OCI-LY3 (cell line): Measurements from ENCODE around the gene ADCY3.

Source experiments
- EZH2phosphoT487 ChIP-seq: fragments of 200-600 bp; shearing (Covaris generic); IDR thresholded peaks from 2 replicates; pipeline ENCODE4 v1.6.1; 2018; ENCODE audit warnings: antibody characterized with exemption, mixed run types, low read depth
- TF ChIP-seq, protein P1 (sequence below): fragments of 200-600, 300-600 bp; sonication (generic); IDR thresholded peaks from 2 replicates; pipeline ENCODE4 v1.5.1; 2014; ENCODE audit warnings: antibody characterized with exemption, low read length, low read depth

- TF ChIP-seq, protein P1, sequence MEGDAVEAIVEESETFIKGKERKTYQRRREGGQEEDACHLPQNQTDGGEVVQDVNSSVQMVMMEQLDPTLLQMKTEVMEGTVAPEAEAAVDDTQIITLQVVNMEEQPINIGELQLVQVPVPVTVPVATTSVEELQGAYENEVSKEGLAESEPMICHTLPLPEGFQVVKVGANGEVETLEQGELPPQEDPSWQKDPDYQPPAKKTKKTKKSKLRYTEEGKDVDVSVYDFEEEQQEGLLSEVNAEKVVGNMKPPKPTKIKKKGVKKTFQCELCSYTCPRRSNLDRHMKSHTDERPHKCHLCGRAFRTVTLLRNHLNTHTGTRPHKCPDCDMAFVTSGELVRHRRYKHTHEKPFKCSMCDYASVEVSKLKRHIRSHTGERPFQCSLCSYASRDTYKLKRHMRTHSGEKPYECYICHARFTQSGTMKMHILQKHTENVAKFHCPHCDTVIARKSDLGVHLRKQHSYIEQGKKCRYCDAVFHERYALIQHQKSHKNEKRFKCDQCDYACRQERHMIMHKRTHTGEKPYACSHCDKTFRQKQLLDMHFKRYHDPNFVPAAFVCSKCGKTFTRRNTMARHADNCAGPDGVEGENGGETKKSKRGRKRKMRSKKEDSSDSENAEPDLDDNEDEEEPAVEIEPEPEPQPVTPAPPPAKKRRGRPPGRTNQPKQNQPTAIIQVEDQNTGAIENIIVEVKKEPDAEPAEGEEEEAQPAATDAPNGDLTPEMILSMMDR: no peak
- TF ChIP-seq EZH2phosphoT487: no peak
Observed at GRCh38 chr2:24924266-24924665, 4.2 kb upstream of the ADCY3 start.
